ENCODE measurements around the gene FAR2. TPM values are rescaled to one million over a fixed set of nuclear protein-coding genes. Genes with fewer than 3 reads are reported as not detected.
"Not testable (repeated sequence)": the region's sequence is repeated elsewhere in the genome, so short reads cannot be mapped to it uniquely, and the experiment has no call there.

Gene FAR2
- total RNA-seq, 1 donor from 2014 or later = 6.9 TPM

DNA sequence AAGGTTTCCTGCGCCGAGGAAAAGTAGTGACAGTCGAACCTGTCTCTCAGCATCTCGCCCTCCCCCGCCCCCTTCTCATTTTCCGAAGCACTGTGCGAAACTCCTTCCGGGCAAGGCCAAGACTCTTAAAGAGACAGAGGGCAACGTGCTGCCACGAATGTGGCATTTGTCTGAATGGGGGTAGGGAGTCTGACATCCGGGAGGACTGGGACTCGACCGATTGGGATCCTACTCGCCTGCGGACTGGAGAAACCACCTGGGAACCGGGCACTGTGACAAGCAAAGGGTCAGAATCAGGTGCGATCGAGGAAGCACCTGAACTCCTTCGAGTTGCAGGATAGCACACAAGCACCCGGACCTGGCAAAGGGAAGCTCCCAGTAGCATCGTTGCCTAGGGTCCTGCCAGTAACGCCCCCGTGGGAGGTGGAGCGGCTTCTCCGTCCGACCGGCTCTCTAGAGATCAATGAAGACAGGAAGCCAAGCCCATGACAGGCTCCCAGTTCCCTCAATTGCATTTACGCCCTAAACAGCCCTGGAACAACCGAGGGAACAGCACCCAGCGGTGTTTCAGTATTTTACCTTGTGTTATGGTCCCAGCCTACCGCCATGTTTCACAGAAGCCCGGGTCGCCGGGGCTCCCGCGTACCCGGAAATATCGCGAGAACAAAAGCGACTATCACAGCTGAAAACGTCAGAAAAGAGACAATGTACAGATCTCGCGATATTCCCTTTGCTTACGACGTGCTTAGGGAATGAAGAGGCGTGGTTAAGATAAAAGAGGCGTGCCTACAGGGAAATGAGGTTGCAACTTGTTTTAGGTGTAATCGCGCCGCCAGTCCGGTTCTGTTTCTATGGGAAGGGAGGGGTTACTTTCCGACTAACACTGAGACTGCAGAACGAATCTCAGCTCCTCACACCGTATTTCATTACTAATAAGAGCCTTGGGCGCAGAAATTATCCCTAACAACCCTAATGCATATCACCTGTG is 231.8 kb downstream of the FAR2 start, which contains the start of gene ERGIC2:
Gene ERGIC2, minus strand, starts transcription at position 637 of the 988 bp plus-strand sequence. CDS start 9,539 bp downstream, outside the sequence.
- DNase-seq = peak; percentile 87
- TF ChIP-seq, protein P1, sequence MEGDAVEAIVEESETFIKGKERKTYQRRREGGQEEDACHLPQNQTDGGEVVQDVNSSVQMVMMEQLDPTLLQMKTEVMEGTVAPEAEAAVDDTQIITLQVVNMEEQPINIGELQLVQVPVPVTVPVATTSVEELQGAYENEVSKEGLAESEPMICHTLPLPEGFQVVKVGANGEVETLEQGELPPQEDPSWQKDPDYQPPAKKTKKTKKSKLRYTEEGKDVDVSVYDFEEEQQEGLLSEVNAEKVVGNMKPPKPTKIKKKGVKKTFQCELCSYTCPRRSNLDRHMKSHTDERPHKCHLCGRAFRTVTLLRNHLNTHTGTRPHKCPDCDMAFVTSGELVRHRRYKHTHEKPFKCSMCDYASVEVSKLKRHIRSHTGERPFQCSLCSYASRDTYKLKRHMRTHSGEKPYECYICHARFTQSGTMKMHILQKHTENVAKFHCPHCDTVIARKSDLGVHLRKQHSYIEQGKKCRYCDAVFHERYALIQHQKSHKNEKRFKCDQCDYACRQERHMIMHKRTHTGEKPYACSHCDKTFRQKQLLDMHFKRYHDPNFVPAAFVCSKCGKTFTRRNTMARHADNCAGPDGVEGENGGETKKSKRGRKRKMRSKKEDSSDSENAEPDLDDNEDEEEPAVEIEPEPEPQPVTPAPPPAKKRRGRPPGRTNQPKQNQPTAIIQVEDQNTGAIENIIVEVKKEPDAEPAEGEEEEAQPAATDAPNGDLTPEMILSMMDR (IDR thresholded peaks at IDR 0.05; ENCODE audit: partially characterized antibody, unreplicated experiment) = no peak
- Mint-ChIP-seq H3K4me3 (ENCODE audit: unreplicated experiment) (peak within 1 kb of the TSS; percentile 92), H3K36me3 (ENCODE audit: unreplicated experiment) (no peaks in the 10 kb centered on the region), H3K9me3 (ENCODE audit: unreplicated experiment) (peaks cover 2% of the 10 kb centered on the region), H3K4me1 (ENCODE audit: low read depth, unreplicated experiment) (peaks cover 2% of the 10 kb centered on the region), H3K27me3 (ENCODE audit: unreplicated experiment) (no peaks in the 10 kb centered on the region), H3K27ac (ENCODE audit: unreplicated experiment) (peak within 1 kb of the TSS; percentile 80)

GRCh38 chr12:29382251-29382650 is 233.2 kb downstream of the FAR2 start:
- Mint-ChIP-seq H3K4me1 (ENCODE audit: low read depth, unreplicated experiment) (peaks cover 2% of the 10 kb centered on the region), H3K4me3 (ENCODE audit: unreplicated experiment) (peak overlapping the region; percentile 14), H3K27ac (ENCODE audit: unreplicated experiment) (no peak overlapping the region), H3K9me3 (ENCODE audit: unreplicated experiment) (peaks cover 2% of the 10 kb centered on the region), H3K27me3 (ENCODE audit: unreplicated experiment) (no peaks in the 10 kb centered on the region), H3K36me3 (ENCODE audit: unreplicated experiment) (no peaks in the 10 kb centered on the region)
- TF ChIP-seq, protein P1 (IDR thresholded peaks at IDR 0.05; ENCODE audit: partially characterized antibody, unreplicated experiment) = no peak
- DNase-seq = no peak

DNA sequence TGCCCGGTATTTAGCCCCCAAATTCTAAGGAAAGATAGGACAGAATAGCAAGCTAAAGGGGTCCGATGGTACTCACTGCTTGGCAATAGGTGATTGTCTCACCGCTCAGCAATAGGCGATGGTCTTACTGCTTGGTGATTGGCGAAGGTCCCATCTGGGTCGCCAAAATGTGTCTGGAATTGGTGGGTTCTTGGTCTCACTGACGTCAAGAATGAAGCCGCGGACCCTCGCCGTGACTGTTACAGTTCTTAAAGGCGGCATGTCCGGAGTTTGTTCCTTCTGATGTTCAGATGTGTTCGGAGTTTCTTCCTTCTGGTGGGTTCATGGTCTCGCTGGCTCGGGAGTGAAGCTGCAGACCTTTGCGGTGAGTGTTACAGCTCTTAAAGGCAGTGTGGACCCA is 236.1 kb downstream of the FAR2 start:
- not testable (repeated sequence) for H3K36me3 Mint-ChIP-seq (ENCODE audit: unreplicated experiment); DNase-seq; H3K27me3 Mint-ChIP-seq (ENCODE audit: unreplicated experiment); H3K4me1 Mint-ChIP-seq (ENCODE audit: low read depth, unreplicated experiment); H3K27ac Mint-ChIP-seq (ENCODE audit: unreplicated experiment); H3K4me3 Mint-ChIP-seq (ENCODE audit: unreplicated experiment); H3K9me3 Mint-ChIP-seq (ENCODE audit: unreplicated experiment)

Other genes starting within 250 kb of the FAR2 start
- gene ERGIC2, start 231.9 kb downstream of the FAR2 start, total RNA-seq (ENCODE audit: unreplicated experiment) = 31.5 TPM